ENCODE data around the gene INSRR. TPM values are rescaled to one million over a fixed set of nuclear protein-coding genes. Genes with fewer than 3 reads are reported as not detected.
A peak's percentile ranks its signal among the peaks of the same experiment; 100 is the strongest.

INSRR gene
- total and polyA plus RNA-seq, 2 of the 8 experiments (the other 6 are each of a cell fraction or from before 2014, with no cell fraction given), result 0.02 TPM; not detected in 1

DNA sequence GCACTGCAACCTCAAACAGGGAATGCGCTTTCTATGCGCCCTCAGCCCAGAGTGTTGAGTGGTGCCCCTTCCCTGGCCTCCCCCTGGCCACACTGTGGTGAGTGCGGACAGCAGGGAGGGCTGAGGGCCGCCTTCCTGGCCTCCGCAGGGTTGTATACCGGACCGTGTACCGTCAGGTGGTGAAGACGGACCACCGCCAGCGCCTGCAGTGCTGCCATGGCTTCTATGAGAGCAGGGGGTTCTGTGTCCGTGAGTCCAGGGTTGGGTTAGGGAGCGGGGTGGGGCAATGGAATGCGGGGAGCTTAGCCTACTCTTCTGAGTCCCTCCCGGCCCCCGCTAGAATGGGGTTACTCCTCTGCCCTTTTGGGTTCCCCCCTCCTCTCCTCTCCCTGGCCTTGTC is 46.3 kb upstream of the INSRR start:
- ChIA-PET POLR2A (ENCODE audit: partially characterized antibody) (no interaction called here), CTCF (ENCODE audit: partially characterized antibody) (interaction anchor here (2.2 to 2.4 kb wide), 2 partner anchors 8 to 13 kb away, joined by 9 to 13 read pairs; partner anchors contain the start of gene PEAR1)
- Histone ChIP-seq H4K5ac (ENCODE audit: insufficient read length, low read depth, low read length) (no peak overlapping the region), H3K36me3 (ENCODE audit: control insufficient read depth in 2 of 4, insufficient read depth in 4 of 4, low read length in 3 of 4) (no peaks in the 10 kb centered on the region), H2BK5ac (ENCODE audit: low read depth, low read length) (no peak overlapping the region), H3K23me2 (ENCODE audit: low read depth, low read length) (no peaks in the 10 kb centered on the region), H3K56ac (replicated peaks; ENCODE audit: insufficient read length, low read depth, low read length) (no peak overlapping the region), H3K79me2 (ENCODE audit: control insufficient read depth in 1 of 2, insufficient read depth in 2 of 2, low read length in 2 of 2) (no peaks in the 10 kb centered on the region), H2BK12ac (ENCODE audit: low read depth, low read length) (0 out of 2 replicates have a peak overlapping the region, but pooled peaks have one; percentile 27), H3K14ac (ENCODE audit: insufficient read length) (no peak overlapping the region), H3K23ac (ENCODE audit: insufficient read length) (no peak overlapping the region), H2BK15ac (ENCODE audit: low read length) (no peak overlapping the region), H2AK5ac (ENCODE audit: low read depth, low read length) (no peak overlapping the region), H3K27ac (ENCODE audit: low read depth, low read length) (no peak overlapping the region), H3K4me2 (ENCODE audit: insufficient read depth in 1 of 2, low read depth in 2 of 2, low read length in 2 of 2) (no peak overlapping the region), H2BK120ac (replicated peaks; ENCODE audit: low read depth, low read length) (no peak overlapping the region), H3K4ac (replicated peaks; ENCODE audit: insufficient read length, low read depth, low read length) (no peak overlapping the region), H3K79me1 (ENCODE audit: low read depth, low read length) (no peaks in the 10 kb centered on the region), H3K4me3 (ENCODE audit: extremely low read depth in 1 of 4, insufficient read depth in 2 of 4, low read depth in 3 of 4, low read length in 4 of 4) (no peak overlapping the region), H4K91ac (replicated peaks; ENCODE audit: insufficient read length, low read length) (no peak overlapping the region), H4K20me1 (replicated peaks in 1 of 2; ENCODE audit: control insufficient read depth in 1 of 2, insufficient read depth in 2 of 2, low read length in 2 of 2) (peaks cover 0 to 2% of the 10 kb centered on the region in 2 experiments), H3K4me1 (replicated peaks in 1 of 4; ENCODE audit: control insufficient read depth in 3 of 4, insufficient read depth in 4 of 4, low read length in 3 of 4) (peaks cover 0 to 4% (median 0%) of the 10 kb centered on the region in 4 experiments; a peak in 4 of 7 replicates), H3K9ac (replicated peaks in 1 of 4; ENCODE audit: extremely low read depth in 1 of 4, low read depth in 3 of 4, low read length in 3 of 4) (no peak overlapping the region), H3K18ac (ENCODE audit: extremely low read depth, low read length) (no peak overlapping the region), H4K8ac (ENCODE audit: extremely low read depth, insufficient read depth, low read length) (no peak overlapping the region), H2BK20ac (ENCODE audit: low read length) (no peak overlapping the region), H3K9me3 (ENCODE audit: insufficient read depth in 2 of 2, low read depth in 1 of 2, low read length in 1 of 2) (peaks cover 0 to 4% of the 10 kb centered on the region in 2 experiments; a peak in 1 of 4 replicates), H3K27me3 (replicated peaks in 1 of 4; ENCODE audit: control insufficient read depth in 3 of 4, extremely low read depth in 1 of 4, insufficient read depth in 3 of 4, low read length in 3 of 4) (peaks cover 0 to 2% (median 0%) of the 10 kb centered on the region in 4 experiments; a peak in 4 of 7 replicates), H2AFZ (ENCODE audit: low read length) (no peak overlapping the region)
- FAIRE-seq (no peak), DNase-seq (ENCODE audit: low read depth in 1 of 2, low spot score in 2 of 2) (no peak)
- TF ChIP-seq ZNF274 (IDR thresholded peaks at IDR 0.05; ENCODE audit: borderline replicate concordance, extremely low read depth, low read length) (no peak), CBX8 (IDR thresholded peaks at IDR 0.05; ENCODE audit: borderline replicate concordance, low read depth, low read length) (no peak), BCL11A (IDR thresholded peaks at IDR 0.05; ENCODE audit: low read depth in 2 of 2, low read length in 2 of 2) (no peak), EP300 (IDR thresholded peaks at IDR 0.05; ENCODE audit: borderline replicate concordance in 1 of 2, low read depth in 2 of 2, low read length in 2 of 2) (no peak), TBP (IDR thresholded peaks at IDR 0.05; ENCODE audit: low read depth, low read length) (no peak), HDAC2 (IDR thresholded peaks at IDR 0.05; ENCODE audit: borderline replicate concordance in 1 of 2, low read depth in 2 of 2, low read length in 2 of 2) (no peak), SUZ12 (IDR thresholded peaks at IDR 0.05; ENCODE audit: low read length) (no peak), NRF1 (IDR thresholded peaks at IDR 0.05; ENCODE audit: low read depth, low read length) (no peak), EZH2 (IDR thresholded peaks at IDR 0.05; ENCODE audit: low read depth, low read length, severe bottlenecking) (no peak), SIRT6 (IDR thresholded peaks at IDR 0.05; ENCODE audit: low read length) (no peak), RAD21 (IDR thresholded peaks at IDR 0.05 in 1 of 2, conservative IDR thresholded peaks at IDR 0.05 in 1 of 2; ENCODE audit: low read depth in 2 of 2, low read length in 2 of 2) (no peak), SAP30 (IDR thresholded peaks at IDR 0.05; ENCODE audit: insufficient read depth, insufficient replicate concordance, low read length) (no peak), CEBPB (IDR thresholded peaks at IDR 0.05; ENCODE audit: low read depth, low read length) (no peak)
- whole genome bisulfite sequencing, 2 experiments (ENCODE audit: extremely low coverage in 1 of 2, insufficient coverage in 1 of 2, insufficient read length in 1 of 2, insufficient replicate concordance in 2 of 2, low coverage in 1 of 2, low lambda C conversion rate in 2 of 2, missing lambda C conversion rate in 1 of 2), result 79% methylated on average over 13 of the region's 16 CpGs; no CpG with 5 or more reads in 1 of the 2 experiments
